Stimulated activated CD8-positive, alpha-beta memory T cell treated with anti-CD3 and anti-CD28 coated beads, Interleukin-4, amount 100 ng/mL, for 1 hour (primary cell): Measurements from ENCODE around the gene GAL3ST3.
A peak's percentile ranks its signal among the peaks of the same experiment; 100 is the strongest.
"Not testable (repeated sequence)": the region's sequence is repeated elsewhere in the genome, so short reads cannot be mapped to it uniquely, and the experiment has no call there.

Experiments
- DNase-seq, 2 donors: peaks; one replicate each; pipeline ENCODE4 v3.0.0-alpha.2; 2020; ENCODE audit warnings: low read depth in 2 of 2, low spot score in 1 of 2

Gene GAL3ST3, protein sequence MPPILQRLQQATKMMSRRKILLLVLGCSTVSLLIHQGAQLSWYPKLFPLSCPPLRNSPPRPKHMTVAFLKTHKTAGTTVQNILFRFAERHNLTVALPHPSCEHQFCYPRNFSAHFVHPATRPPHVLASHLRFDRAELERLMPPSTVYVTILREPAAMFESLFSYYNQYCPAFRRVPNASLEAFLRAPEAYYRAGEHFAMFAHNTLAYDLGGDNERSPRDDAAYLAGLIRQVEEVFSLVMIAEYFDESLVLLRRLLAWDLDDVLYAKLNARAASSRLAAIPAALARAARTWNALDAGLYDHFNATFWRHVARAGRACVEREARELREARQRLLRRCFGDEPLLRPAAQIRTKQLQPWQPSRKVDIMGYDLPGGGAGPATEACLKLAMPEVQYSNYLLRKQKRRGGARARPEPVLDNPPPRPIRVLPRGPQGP

DNA sequence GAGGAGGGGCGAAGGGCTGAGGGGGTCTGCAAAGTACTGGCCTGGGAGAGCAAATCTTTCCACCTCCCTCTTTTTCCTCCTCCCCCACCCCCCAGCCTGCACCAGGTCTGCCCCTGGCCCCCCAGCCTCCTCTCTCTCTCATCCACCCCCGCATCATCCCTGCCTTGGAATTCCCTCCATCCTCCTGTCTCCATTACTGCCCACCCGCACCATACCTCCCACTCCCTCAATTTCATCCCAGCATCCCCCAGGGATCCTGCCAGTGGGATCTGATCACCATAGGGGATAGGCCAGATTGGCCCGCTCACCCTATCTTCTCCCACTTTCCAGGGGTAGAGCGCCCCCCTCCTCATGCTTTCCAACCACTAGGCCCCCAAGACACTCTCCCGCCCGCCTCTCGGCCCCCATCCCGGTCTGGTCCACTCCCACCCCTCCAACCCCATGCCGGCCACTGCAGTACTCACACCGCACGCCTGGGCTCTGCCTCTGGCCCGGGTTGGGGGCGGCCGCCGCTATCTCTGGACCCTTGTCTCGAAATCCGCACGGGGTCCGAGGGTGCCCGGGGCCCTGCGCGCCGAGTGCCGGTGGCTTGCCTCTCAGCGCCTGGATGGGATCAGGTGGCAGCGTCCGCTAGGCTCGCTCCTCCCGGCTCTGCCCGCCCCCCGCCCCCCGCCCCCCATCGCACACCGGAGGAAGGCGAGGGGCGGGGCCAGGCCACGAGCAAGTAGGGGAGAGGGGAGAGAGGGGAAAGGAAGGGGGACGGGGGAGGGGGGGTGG lies at the start of gene GAL3ST3:
Gene GAL3ST3 (minus strand): TSS at position 615 of the 777 bp plus-strand sequence. CDS start 3,746 bp downstream, outside the sequence.
- no peak for DNase-seq

DNA sequence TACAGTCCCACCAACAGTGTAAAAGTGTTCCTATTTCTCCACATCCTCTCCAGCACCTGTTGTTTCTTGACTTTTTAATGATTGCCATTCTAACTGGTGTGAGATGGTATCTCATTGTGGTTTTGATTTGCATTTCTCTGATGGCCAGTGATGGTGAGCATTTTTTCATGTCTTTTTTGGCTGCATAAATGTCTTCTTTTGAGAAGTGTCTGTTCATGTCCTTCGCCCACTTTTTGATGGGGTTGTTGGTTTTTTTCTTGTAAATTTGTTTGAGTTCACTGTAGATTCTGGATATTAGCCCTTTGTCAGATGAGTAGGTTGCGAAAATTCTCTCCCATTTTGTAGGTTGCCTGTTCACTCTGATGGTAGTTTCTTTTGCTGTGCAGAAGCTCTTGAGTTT lies 43.2 kb upstream of the GAL3ST3 start:
- not testable (repeated sequence) for DNase-seq

DNA sequence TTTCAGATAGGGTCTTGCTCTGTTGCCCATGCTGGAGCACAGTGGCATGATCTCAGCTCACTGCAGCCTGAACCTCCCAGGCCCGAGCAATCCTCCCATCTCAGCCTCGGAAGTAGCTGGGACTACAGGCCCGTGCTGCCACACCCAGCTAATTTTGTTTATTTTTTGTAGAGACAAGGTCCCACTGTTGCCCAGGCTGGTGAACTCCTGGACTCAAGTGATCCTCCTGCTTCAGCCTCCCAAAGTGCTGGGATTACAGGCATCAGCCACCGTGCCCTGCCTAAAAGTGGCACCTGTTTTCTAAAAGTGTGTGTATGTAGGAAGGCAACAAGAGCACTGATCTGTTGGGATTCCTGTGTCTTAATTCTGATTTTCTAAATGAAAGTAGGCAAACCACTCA lies 41.3 kb upstream of the GAL3ST3 start:
- no peak for DNase-seq

DNA sequence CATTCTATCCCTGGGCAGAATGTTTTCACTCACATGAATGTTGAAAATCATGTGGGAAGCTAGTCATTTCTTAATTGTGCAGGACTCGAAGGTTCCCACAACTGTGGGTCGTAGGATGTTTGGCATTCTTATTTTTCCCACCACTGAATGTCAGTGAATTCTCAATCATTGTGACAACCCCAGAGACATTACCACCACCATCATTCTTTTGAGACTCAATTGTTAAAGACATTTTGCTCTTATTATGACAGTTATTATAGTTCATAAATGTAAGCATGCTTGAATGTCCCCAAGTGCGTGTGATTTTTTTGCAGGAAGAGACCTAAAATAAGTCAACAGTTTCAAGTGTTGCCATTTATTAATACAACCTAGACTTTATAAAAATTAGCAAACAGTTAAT lies 40.1 kb upstream of the GAL3ST3 start:
- DNase-seq, result no peak

DNA sequence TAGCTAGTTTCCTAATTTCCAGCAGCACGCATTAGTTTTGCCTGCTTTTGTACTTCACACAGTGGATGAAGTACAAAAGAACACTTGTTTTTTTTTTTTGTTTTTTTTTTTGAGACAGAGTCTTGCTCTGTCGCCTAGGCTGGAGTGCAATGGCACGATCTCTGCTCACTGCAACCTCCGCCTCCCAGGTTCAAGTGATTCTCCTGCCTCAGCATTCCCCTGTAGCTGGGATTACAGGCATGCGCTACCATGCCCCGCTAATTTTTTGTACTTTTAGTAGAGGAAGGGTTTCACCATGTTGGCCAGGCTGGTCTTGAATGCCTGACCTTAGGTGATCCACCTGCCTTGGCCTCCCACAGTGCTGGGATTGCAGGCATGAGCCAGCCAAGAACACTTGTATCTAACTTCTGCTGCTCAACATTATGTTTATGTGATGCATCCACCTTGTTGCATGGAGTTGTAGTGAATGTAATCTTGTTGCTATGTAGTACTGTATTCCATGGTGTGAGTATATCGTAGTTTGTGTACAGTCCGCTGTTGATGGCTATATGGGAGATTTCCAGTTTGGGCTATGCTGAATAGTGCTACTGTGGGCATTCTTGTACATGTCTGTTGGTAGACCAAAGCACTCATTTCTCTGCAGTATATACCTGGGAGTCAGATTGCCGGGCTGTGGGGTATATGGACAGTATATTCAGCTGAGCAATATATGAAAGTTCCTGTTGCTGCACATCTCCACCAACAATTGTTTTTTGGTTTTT lies 38.4 kb upstream of the GAL3ST3 start:
- DNase-seq, result no peak

DNA sequence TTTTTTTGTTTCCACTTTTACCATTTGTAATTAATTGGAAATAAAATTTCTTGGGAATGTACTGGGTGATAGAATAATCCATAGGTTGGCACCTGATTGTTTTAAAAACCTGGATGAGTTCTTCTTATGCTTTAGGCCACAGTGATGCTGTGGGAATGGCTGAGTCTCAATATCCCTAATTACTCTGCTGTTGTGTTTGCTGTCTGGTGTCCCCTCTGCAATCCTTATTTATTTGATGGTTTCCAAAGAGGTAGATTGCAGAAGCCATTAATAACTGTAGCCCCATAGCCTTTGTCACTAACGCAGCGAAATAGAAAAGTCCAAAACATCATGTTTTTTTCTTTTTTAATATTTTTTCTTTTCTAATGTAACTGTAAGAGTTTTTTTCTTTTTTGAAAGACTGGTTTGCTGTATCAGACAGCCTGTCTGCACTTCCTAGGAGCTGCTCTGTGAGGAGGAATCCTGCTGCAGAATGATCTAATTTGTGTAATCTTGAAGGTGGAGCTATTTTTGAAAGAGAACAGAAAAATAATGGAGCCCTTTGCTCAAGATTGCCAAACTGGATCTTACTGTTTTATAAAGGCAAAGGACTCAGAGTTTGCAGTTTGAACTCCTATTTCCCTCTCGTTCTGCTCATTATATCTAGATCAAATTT lies 36.0 kb upstream of the GAL3ST3 start:
- no peak for DNase-seq

DNA sequence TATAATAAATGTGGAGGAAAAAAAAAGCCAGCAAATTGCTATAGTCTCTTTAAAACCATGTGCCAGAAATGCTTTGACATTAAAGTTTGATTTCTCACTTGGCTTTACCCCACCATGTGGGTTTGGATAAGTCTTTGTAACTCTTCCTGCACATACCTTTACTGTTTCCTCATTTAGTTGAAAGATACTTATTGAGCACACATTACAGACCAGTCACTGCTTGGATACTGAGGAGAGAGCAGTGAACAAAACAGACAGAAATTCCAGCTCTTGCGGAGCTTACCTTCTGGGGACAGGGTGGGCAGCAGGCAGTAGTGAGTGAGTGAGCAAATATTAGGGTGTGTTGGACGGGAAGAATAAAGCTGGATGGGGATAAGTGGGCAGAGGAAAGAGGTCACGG lies 34.8 kb upstream of the GAL3ST3 start:
- DNase-seq, result no peak

DNA sequence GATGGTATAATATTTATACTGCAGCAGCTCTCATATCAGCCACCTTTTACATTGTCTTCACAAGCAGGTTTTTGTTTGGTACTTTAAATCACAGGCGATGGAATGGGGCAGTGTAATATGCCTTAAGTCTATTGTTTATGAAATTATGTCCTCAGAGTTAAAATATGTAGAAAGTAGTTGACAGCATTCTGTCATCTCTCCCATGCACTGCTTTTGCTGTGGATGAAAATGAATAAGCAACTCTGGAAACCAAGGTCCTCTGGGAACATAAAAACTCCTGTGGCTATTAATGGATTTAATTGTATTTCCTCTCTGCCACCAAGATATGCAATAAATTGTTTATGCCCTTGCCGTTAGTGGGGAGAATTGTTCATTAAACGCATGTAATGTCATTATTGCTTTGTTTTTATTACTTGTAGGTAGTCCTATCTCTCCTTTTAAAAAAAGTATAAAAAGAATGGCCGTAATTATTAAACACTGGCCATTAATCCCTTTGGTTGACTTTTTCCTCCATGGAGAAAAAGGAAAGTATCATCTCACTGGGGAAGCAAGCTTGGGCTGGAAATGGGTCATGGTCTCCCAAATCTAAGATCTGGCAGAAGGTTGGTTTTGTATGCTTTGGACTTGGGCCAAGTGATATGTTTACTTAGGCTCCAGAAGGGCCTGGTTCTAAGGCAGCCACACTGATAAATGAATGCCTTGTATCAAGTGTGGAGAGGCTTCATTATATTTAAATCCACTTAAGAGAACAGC lies 34.2 kb upstream of the GAL3ST3 start:
- DNase-seq, result no peak

DNA sequence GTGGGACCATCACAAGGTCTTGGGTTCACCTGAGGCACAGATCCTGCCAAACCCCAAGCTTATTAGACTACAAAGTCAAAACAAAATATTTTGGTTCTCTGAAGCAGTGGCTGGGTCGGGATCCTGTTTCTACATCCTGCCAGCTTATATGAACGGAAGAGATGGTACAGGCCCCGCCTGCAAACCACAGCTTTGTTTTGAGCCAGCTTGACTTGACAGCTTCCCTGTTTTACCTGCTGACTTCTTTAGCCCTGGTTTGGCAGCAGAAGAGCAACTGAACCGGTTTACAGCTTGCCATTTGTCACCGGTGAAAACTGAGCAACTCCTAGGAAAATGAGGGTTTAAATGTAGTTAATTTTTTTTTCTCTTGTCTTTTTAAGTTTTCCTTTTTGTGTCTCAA lies 32.5 kb upstream of the GAL3ST3 start:
- peak in 1 of 2 donors; percentile 47 for DNase-seq

DNA sequence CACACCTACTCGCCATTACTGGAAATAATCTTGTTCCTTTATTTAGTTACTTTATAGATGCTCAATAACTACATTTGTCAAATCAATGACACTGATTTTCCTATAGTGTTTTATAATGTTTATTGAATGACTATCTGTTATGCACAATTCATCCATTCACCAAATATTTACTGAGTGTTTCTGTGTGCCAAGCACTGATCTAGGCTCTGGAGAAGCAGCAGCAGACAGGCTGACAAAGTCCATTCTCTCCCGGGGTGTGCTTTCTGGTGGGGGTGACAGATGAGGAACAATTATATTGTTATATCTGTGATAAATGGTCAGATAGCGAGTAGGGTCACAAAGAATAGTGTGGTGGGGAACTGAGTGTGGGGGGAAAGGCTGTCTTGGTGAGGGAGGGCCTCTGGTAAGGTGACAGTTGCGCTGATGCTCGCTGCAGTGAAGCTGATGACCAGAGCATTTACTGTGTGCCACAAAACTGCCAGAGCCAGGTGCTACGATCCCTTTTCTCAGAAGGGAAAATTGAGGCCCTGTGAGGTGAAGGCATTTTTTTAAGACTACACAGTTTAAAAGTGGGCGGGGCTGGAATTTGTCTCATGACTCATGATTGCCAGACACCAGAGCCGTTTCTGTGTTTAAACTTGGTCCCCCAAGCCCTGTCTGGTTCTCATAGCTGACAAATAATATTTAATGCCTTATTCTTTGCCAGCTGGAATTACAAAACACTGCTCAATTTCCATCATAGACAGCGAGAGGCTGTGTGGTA lies 31.3 kb upstream of the GAL3ST3 start:
- DNase-seq, result peak in 1 of 2 donors; percentile 55

DNA sequence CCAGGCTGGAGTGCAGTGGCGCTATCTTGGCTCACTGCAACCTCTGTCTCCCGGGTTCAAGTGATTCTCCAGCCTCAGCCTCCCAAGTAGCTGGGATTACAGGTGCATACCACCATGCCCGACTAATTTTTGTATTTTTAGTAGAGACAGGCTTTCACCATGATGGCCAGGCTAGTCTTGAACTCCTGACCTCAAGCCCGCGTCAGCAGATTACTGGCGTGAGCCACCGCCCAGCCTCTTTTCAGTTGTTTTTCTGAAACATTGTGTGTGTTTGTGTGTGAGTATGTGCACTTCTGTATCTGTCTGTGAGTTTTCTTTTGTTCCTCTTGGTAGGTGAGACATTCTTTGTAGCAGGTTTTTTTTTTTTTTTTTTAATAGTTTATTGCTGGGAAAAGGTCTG lies 30.0 kb upstream of the GAL3ST3 start:
- DNase-seq, result not testable (repeated sequence)

DNA sequence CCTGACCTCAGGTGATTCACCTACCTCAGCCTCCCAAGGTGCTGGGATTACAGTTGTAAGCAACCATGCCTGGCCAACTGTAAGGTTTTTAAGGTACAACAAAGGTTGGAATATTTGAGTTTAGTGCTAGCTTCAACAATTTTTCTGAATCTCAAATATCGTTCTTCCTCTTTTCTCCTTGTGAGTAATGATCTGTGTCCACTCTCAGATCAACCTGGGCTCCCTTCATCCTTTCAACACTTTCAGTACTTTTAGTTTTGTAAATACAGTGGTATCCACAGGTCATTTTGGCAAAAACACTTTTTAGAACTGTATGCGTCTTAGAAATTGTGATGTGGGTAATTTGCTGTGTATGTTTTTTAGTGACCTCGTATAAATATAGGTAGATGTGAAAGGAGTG lies 29.0 kb upstream of the GAL3ST3 start:
- DNase-seq, result no peak

DNA sequence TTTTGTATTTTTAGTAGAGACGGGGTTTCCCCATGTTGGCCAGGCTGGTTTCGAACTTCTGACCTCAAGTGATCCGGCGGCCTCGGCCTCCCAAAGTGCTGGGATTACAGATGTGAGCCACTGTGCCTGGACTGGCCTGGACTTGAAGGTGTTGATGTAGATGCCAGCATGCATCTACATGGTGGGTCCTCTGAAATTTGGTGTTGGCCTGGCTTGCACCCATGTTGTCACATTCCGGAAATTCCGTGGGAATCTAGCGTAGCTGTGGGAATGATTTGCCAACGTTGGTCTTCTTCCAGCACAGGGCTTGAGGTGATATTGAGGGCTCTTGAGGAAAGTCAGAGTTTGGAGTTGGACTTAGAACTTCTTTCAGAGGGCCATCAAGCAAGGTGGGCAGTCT lies 27.6 kb upstream of the GAL3ST3 start:
- DNase-seq, result no peak

DNA sequence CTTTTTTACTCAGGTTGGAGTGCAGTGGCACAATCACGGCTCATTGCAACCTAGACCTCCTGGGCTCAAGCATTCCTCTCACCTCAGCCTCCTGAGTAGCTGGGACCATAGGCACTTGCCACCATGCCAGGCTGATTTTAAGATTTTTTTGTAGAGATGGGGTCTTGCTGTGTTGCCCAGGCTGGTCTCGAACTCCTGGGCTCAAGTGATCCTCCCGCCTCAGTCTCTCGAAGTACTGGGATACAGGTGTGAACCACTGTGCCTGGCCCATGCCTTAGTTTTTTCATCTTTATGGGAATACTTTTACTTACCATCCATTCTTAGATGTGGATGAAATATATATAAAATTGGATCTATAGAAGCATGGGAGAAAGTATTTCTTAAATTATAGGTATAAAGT lies 26.3 kb upstream of the GAL3ST3 start:
- DNase-seq, result no peak

DNA sequence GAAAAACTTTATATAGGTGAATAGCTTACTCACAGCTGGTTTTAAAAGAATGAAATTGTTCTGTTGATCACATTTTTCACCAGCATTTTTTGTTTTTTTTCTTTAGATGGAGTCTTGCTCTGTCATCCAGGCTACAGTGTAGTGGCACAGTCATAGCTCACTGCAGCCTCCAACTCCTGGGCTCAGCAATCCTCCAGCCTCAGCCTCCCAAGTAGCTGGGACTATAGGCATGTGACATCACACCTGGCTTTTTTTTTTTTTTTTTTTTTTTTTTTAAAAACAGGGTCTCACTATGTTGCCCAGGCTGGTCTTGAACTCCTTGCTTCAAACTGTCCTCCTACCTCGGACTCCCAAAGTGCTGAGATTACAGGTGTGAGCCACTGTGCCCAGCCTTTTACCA lies 24.7 kb upstream of the GAL3ST3 start:
- no peak for DNase-seq

DNA sequence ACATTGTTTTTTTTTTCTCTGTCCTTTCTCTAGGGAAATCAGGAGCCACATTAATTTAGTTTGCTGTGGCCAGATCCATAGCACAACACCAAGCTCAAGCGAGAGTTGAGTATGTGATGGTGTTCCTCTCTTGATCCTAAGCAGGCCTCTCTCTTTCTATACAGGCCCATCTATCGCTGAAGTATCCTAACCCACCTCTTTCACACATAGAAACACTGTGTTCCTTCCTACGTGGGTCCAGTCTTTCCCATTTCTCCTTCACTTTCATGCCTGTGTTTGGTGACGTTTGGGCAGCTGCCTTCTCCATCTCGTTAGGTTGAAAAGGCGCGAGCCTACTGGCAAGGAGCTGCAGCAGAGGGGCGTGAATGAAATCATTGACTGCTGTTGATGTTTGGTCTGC lies 23.6 kb upstream of the GAL3ST3 start:
- no peak for DNase-seq

DNA sequence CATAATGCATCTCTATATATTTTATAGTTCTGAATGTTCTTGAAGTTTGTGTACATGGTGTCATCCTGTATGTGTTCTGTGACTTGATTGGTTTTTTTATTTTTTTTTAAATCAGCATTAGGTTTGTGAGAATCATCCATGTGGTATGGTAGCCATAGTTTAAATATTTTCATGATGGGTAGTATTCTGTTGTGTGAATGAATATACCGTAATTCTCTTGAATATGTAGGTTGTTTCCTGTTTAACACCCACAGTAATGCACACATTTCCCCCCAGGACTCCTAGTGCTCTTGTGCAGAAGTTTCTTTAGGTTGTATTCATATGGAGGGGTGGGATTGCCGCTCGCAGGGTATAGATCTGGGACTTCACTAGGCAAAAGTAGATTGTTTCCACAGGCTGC lies 23.1 kb upstream of the GAL3ST3 start:
- DNase-seq, result no peak

DNA sequence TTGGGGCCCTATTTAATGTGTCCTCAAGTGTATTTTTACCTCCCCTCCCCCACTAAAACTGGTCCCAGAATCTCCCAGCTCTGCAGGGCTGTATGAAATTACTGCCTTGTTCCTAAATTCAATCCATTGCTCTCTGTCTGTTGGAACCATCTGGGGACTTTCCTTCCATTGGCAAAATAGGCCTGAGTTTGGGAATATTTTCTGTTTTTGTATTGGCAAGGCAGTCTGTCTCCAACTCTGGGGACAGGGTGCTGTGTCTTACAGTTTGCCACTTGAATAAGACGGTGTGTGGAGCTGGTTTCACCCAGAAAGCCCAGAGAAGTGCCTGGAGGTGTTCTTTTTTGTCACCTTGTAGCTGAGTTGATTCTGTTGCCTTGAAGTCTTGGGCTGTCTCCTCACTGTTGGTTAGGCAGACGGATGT lies 22.4 kb upstream of the GAL3ST3 start:
- no peak for DNase-seq

DNA sequence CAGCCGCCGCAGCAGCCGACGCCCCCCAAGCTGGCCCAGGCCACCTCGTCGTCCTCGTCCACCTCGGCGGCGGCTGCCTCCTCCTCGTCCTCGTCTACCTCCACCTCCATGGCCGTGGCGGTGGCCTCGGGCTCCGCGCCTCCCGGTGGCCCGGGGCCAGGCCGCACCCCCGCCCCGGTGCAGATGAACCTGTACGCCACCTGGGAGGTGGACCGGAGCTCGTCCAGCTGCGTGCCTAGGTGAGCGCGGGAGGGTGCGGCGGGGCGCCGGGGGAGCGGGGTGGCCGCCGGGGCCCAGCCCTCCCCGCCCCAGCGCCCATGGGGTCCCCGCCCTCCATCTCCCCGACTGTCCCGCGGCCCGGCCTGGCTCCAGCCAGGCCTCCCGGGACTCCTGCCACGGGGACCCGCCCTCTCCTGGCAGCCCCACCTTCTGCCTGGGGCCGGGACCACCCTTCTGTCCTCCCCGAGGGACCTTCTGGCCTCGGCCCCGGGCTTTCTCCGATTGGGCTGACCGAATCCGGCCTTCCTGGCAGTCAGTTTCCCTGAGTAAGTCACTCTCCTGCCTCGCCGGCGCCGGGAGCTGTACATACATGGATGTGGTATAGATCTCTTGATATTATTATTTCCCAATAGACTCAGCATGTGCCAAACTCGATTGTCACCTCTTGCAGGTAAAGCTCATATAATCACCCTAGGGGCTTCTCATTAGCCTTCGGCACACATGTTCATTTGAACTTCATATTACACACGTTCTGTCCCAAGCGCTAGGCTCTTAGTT lies 21.8 kb upstream of the GAL3ST3 start:
- DNase-seq, result no peak
